GM19035 (cell line): ENCODE results near the gene ORMDL3.

Experiments used
- ATAC-seq: cut with Tn5 transposase; IDR thresholded peaks from one replicate; pipeline ENCODE4 v1.9.1; 2021; ENCODE audit not compliant: unreplicated experiment

The ORMDL3 gene, protein sequence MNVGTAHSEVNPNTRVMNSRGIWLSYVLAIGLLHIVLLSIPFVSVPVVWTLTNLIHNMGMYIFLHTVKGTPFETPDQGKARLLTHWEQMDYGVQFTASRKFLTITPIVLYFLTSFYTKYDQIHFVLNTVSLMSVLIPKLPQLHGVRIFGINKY

GRCh38 chr17:39927101-39927928 is at the start of gene ORMDL3, which contains the start of gene LRRC3C:
ORMDL3 (minus strand) TSS chr17:39927601; CDS start chr17:39924203, 3,398 bp downstream.
LRRC3C (plus strand) TSS chr17:39927732; CDS start chr17:39941524, 13,792 bp downstream.
- ATAC-seq = peak; percentile 80

DNA sequence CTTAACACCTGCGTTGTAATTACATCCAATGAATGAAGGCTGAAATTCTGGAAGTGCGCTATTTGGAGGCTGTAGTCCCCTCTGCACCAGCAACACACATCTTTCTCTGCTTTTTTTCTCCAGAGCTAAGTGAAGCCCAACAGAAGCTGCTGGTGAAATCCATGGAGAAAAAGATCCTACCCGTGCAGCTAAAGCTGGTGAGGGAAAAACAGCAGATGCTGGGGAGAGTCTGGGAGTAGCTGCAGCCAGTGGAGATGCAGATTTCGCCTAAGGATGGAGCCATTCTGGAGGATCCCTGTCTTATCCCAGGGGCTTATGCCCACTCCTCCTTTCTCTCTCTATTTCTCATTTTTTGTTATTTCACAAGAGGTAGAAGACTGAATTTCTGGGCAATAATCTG is 48.4 kb upstream of the ORMDL3 start:
- ATAC-seq = no peak

GRCh38 chr17:39974433-39974832 is 47.0 kb upstream of the ORMDL3 start:
- ATAC-seq = no peak

DNA sequence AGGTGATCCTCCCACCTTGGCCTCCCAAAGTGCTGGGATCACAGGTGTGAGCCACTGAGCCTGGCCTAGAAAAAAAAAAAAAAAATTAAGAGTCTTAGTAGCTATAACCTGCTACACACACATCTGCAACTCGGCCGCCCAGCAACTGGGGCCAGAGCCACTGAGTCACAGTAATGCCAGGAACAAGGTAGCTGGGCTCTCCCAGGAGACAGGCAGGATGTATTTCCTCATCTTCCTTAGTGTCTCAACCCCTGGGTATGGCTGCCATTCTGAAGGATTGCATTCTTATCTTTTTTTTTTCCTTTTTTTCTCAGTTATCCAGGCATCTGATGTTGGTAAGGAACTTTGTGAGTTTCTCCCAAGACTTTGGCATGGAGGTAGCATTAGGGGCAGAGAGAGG is 46.1 kb upstream of the ORMDL3 start:
- ATAC-seq = no peak

- no peak for ATAC-seq
These were observed 44.9 kb upstream of the ORMDL3 start for GRCh38 chr17:39972271-39972670.

- no peak for ATAC-seq
These were observed 43.7 kb upstream of the ORMDL3 start for GRCh38 chr17:39971076-39971603.

- no peak for ATAC-seq
These were observed 42.8 kb upstream of the ORMDL3 start for GRCh38 chr17:39970157-39970692.

DNA sequence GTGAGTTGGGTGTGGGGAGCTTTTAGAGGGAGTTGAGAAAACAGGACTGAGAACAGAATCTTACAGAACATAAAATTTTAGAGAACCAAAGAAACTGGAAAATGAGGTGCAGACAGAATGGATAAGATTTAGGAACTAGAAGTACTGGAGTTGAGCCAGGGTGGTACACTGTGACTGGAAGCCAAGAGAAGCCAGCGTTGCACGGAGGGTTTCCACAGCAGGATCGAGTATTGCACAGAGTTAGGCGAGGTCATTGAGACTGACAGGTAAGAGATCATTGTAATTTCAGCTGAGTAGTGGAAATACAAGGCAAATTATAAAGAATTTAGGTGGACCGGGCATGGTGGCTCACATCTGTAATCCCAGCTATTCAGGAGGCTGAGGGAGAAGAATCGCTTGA is 42.0 kb upstream of the ORMDL3 start:
- no peak for ATAC-seq

GRCh38 chr17:39968761-39969160 is 41.4 kb upstream of the ORMDL3 start:
- no peak for ATAC-seq

DNA sequence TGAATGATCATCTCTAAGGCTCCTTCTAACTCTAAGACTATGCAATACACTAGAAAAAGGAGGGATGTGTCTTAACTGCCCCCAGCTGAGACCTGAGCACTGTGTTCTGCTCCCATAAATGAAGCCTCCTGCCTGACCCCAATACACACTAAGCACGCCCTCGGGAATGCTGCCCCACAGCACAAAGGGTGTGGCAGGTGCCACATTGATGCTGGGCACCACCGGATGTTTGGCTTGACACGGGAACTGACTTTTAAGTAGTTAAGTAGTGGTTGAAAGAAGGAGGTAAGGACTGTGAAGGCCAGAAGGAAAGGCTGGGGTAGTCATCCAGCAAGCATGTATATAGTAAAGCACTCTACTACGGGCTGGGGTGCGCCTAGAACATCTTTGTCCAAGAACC is 39.4 kb upstream of the ORMDL3 start:
- no peak for ATAC-seq

- no peak for ATAC-seq
These were observed 37.8 kb upstream of the ORMDL3 start for GRCh38 chr17:39965017-39965699.

DNA sequence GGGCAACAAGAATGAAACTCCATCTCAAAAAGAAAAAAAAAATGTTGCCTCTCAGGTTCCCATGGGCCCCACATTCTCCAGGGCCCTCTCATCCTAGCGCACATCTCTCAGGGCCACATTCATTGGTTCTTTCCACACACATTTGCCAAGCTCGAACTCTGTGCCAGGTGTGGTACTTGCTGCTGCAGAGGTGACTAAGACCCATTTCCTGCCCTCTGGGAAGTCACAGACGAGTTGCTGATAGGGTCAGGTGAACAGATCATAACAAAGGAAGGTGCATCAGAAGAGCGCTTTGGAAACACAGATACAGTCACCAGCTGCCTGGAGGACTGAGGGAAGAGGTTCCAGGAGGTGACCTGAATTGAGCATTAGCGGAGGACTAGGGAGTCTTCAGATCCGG is 36.4 kb upstream of the ORMDL3 start:
- ATAC-seq = no peak

- no peak for ATAC-seq
These were observed 35.3 kb upstream of the ORMDL3 start, which contains the start of gene GSDMA for GRCh38 chr17:39962642-39963220. GSDMA (plus strand) TSS chr17:39963004; CDS start chr17:39965688, 2,684 bp downstream.

- ATAC-seq = no peak
These were observed 33.2 kb upstream of the ORMDL3 start for GRCh38 chr17:39960524-39961041.

DNA sequence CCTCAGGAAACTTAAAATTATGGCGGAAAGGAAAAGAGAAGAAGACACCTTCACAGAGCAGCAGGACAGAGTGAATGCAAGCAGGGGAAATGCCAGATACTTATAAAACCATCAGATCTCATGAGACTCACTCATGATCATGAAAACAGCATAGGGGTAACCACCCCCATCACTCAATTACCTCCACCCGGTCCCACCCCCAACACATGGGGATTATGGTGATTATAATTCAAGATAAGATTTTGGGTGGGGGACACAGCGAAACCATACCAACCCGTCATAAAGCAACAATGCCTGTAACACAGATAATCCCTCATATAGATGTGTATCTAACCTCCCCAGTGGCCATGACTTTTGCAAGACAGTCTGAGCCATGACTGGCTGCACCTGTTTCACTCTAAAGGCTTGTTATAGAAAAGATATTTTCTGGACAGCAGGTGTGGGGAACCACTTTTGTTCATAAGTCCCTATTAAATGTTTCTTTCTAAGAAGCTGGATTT is 28.4 kb upstream of the ORMDL3 start:
- ATAC-seq = no peak

DNA sequence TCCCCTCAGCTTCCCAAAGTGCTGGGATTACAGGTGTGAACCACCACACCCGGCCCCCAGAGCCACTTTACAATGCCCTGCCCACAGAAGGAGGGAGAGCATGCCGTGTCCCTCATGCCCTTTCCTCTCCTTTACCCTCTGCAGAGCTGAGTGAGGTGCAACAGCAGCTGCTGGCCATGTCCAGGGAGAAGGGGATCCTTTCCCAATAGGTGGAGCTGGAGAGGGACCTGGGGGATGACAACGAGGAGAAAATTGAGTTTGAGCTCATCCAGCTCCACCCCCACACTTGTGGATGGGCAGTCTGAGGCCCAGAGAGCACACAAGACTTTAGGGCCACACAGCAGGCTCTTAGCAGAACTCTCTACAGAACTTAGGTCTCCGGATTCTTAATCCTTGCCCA is 27.5 kb upstream of the ORMDL3 start:
- ATAC-seq = no peak

- ATAC-seq = no peak
These were observed 26.1 kb upstream of the ORMDL3 start for GRCh38 chr17:39953471-39953888.

GRCh38 chr17:39952680-39953470 is 25.5 kb upstream of the ORMDL3 start:
- ATAC-seq = peak; percentile 62

GRCh38 chr17:39951924-39952679 is 24.7 kb upstream of the ORMDL3 start:
- ATAC-seq = no peak
